GM18858 (cell line): ENCODE measurements around the gene CCR5.

Experiments used
- ATAC-seq: cut with Tn5 transposase; IDR thresholded peaks from one replicate; pipeline ENCODE4 v1.9.1; 2021; ENCODE audit not compliant: unreplicated experiment

The CCR5 gene

GRCh38 chr3:46358466-46358865, 12.3 kb upstream of the CCR5 start:
- no peak for ATAC-seq

- ATAC-seq, result no peak
These were observed 10.8 kb upstream of the CCR5 start for GRCh38 chr3:46359733-46360493.

GRCh38 chr3:46360907-46361306, 9.8 kb upstream of the CCR5 start:
- ATAC-seq, result no peak

- no peak for ATAC-seq
These were observed 9.1 kb upstream of the CCR5 start for GRCh38 chr3:46361408-46362283.

GRCh38 chr3:46365041-46365440, 5.7 kb upstream of the CCR5 start:
- ATAC-seq, result no peak

GRCh38 chr3:46365737-46366524, 4.8 kb upstream of the CCR5 start:
- no peak for ATAC-seq

- no peak for ATAC-seq
These were observed 2.9 kb upstream of the CCR5 start for GRCh38 chr3:46367811-46368210.

- ATAC-seq, result no peak
These were observed 2.2 kb upstream of the CCR5 start for GRCh38 chr3:46368569-46368968.

GRCh38 chr3:46369151-46369550, 1.6 kb upstream of the CCR5 start:
- no peak for ATAC-seq

- peak; percentile 58 for ATAC-seq
These were observed 1.0 kb upstream of the CCR5 start for GRCh38 chr3:46369675-46370132.

- ATAC-seq, result no peak
These were observed 984 bp downstream of the CCR5 start for GRCh38 chr3:46371519-46372340.

GRCh38 chr3:46372492-46373359, 2.0 kb downstream of the CCR5 start:
- no peak for ATAC-seq

GRCh38 chr3:46374755-46375154, 4.0 kb downstream of the CCR5 start:
- ATAC-seq, result no peak

- ATAC-seq, result no peak
These were observed 4.5 kb downstream of the CCR5 start for GRCh38 chr3:46375218-46375617.

GRCh38 chr3:46375814-46376213, 5.1 kb downstream of the CCR5 start:
- no peak for ATAC-seq

- ATAC-seq, result no peak
These were observed 7.7 kb downstream of the CCR5 start for GRCh38 chr3:46378426-46378942.

- ATAC-seq, result no peak
These were observed 9.9 kb downstream of the CCR5 start for GRCh38 chr3:46380471-46381221.

GRCh38 chr3:46381625-46382024, 10.9 kb downstream of the CCR5 start:
- no peak for ATAC-seq
